HUES6 (cell line): ENCODE results near the gene IL17A.

Experiments used
- H3K27ac ChIP-seq: 2 replicates; pipeline ENCODE4 v1.7.0; 2013; ENCODE audit warnings: low read depth, mild to moderate bottlenecking, low read length, inconsistent platforms
- H3K27me3 ChIP-seq: 2 replicates; pipeline ENCODE4 v1.6.1; 2013; ENCODE audit warnings: low read length; ENCODE audit not compliant: control insufficient read depth, insufficient read depth
- H3K36me3 ChIP-seq: 2 replicates; pipeline ENCODE4 v1.6.1; 2013; ENCODE audit warnings: low read length; ENCODE audit not compliant: control insufficient read depth, insufficient read depth
- H3K4me1 ChIP-seq: 2 replicates; pipeline ENCODE4 v1.6.1; 2013; ENCODE audit warnings: low read length; ENCODE audit not compliant: control insufficient read depth, insufficient read depth
- H3K4me3 ChIP-seq: 2 replicates; pipeline ENCODE4 v1.5.1; 2013; ENCODE audit warnings: low read depth, low read length
- H3K9ac ChIP-seq: one replicate; pipeline ENCODE4 v1.6.1; 2013; ENCODE audit warnings: mild to moderate bottlenecking, low read length
- H3K9me3 ChIP-seq: 2 replicates; pipeline ENCODE4 v1.6.1; 2013; ENCODE audit warnings: low read depth, low read length; ENCODE audit not compliant: control insufficient read depth, insufficient read depth

The IL17A gene

GRCh38 chr6:52186075-52186474 is at the start of gene IL17A:
IL17A (plus strand) TSS chr6:52186375; CDS start chr6:52186432, 57 bp downstream.
- Histone ChIP-seq H3K9ac (no peak within 1 kb of the TSS), H3K4me1 (peaks cover 15% of the 10 kb centered on the region), H3K36me3 (no peaks in the 10 kb centered on the region), H3K9me3 (no peaks in the 10 kb centered on the region), H3K4me3 (no peak within 1 kb of the TSS), H3K27ac (no peak within 1 kb of the TSS), H3K27me3 (no peaks in the 10 kb centered on the region)

DNA sequence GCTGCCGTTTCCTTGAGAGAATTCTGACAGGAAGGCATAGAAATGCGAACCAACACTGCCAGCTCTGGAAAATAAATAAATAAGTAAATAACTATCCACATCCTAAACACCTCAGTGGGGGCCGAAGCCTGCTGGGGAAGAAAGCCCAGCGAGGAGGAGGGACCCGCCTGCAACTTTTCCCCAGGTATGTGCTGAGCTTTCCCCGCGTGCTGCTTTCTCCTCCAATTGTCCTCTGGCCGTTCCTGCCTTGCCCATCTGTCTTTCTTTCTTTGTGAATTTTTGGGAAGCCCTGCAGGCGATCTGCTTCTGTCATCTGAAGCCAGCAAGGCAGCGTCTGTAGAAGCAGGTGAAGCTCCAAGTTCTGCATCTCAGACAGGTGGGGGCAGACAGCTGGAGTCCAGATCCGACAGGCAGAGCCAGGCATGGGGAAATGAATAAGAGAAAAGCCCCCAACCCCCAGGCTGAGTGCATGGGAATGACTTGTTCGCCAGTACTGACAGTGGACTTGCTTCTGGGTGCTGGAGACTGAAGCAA is 49.2 kb upstream of the IL17A start:
- no peaks in the 10 kb centered on the region for H3K36me3 ChIP-seq
- no peaks in the 10 kb centered on the region for H3K27me3 ChIP-seq
- H3K9ac ChIP-seq, result no peak overlapping the region
- no peak overlapping the region for H3K27ac ChIP-seq
- peaks cover 18% of the 10 kb centered on the region for H3K4me1 ChIP-seq
- no peak overlapping the region for H3K4me3 ChIP-seq
- no peaks in the 10 kb centered on the region for H3K9me3 ChIP-seq

- H3K36me3 ChIP-seq, result no peaks in the 10 kb centered on the region
- H3K27ac ChIP-seq, result no peak overlapping the region
- no peaks in the 10 kb centered on the region for H3K9me3 ChIP-seq
- peaks cover 18% of the 10 kb centered on the region for H3K4me1 ChIP-seq
- H3K4me3 ChIP-seq, result no peak overlapping the region
- H3K9ac ChIP-seq, result no peak overlapping the region
- H3K27me3 ChIP-seq, result no peaks in the 10 kb centered on the region
Measured at GRCh38 chr6:52138284-52138683, 47.9 kb upstream of the IL17A start.

- peaks cover 3% of the 10 kb centered on the region; the same call in 1 of the 2 replicates for H3K27me3 ChIP-seq
- H3K9me3 ChIP-seq, result no peaks in the 10 kb centered on the region
- H3K36me3 ChIP-seq, result no peaks in the 10 kb centered on the region
- H3K4me3 ChIP-seq, result no peak overlapping the region
- peaks cover 12% of the 10 kb centered on the region for H3K4me1 ChIP-seq
- H3K9ac ChIP-seq, result no peak overlapping the region
- H3K27ac ChIP-seq, result no peak overlapping the region
Measured at GRCh38 chr6:52139985-52140680, 46.0 kb upstream of the IL17A start.

DNA sequence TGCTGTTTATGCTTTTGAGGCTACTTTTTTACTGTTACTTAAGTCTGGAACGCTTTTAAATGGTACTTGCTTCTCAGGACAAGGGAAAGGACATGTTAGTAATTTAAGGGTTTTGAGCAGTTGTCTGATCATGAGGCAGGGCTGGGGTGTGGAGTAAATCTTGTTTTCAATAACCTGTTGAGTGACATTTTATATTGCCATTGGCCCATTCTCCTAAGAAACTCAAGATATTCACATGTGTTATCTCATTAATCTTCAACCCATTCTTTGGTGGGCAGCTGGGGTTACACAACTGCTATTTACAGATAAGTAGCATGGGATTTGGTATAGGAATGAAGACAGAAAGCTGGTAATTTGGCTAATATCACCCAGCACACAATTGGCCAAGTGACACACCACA is 44.6 kb upstream of the IL17A start:
- peaks cover 5% of the 10 kb centered on the region; the same call in 1 of the 2 replicates for H3K27me3 ChIP-seq
- H3K4me3 ChIP-seq, result no peak overlapping the region
- H3K9ac ChIP-seq, result no peak overlapping the region
- H3K36me3 ChIP-seq, result no peaks in the 10 kb centered on the region
- H3K4me1 ChIP-seq, result peaks cover 8% of the 10 kb centered on the region
- no peaks in the 10 kb centered on the region for H3K9me3 ChIP-seq
- H3K27ac ChIP-seq, result no peak overlapping the region

DNA sequence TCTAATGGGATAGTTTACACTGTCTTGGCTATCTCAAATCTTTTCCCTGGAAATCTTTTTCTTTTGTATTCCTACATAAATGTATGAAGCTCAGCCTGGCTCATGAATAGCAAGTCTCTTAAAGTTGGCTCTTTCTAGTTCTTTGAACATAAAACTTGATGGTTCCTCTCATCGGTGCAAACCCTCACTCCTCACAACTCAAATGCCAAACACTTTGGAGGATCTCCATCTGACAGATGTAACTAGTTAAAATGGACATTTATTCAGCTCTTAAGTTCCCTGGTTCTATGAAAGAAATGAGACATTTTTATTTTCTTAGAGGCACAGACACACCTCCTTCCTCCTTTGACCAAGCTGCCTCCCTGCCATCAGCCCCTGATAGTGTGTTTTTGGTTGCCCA is 43.6 kb upstream of the IL17A start:
- no peaks in the 10 kb centered on the region for H3K36me3 ChIP-seq
- H3K9ac ChIP-seq, result no peak overlapping the region
- H3K4me3 ChIP-seq, result no peak overlapping the region
- H3K4me1 ChIP-seq, result no peaks in the 10 kb centered on the region
- no peak overlapping the region for H3K27ac ChIP-seq
- no peaks in the 10 kb centered on the region for H3K9me3 ChIP-seq
- H3K27me3 ChIP-seq, result peaks cover 5% of the 10 kb centered on the region; the same call in 1 of the 2 replicates

DNA sequence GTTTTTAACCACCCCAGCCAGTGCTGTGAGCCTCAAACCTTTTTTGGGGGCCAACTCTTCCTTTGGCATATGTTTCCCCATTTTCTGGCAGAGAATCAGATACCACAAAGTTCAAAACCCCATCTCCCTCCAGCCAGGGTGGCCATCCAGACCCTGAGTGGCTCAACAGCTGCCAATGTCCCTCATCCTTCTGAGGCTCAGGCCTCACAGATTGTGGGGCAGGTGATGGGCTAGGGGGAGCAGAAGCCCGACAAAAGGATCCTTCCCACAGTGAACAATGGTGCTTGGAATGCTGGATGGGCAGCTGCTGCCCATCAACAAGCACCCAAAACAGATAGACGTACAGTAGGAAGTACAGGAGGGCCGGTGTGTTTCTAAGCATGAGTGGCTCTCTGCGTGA is 42.6 kb upstream of the IL17A start:
- H3K36me3 ChIP-seq, result no peaks in the 10 kb centered on the region
- no peaks in the 10 kb centered on the region for H3K9me3 ChIP-seq
- H3K4me1 ChIP-seq, result no peaks in the 10 kb centered on the region
- H3K27me3 ChIP-seq, result peaks cover 5% of the 10 kb centered on the region; the same call in 1 of the 2 replicates
- H3K27ac ChIP-seq, result no peak overlapping the region
- H3K4me3 ChIP-seq, result no peak overlapping the region
- no peak overlapping the region for H3K9ac ChIP-seq

DNA sequence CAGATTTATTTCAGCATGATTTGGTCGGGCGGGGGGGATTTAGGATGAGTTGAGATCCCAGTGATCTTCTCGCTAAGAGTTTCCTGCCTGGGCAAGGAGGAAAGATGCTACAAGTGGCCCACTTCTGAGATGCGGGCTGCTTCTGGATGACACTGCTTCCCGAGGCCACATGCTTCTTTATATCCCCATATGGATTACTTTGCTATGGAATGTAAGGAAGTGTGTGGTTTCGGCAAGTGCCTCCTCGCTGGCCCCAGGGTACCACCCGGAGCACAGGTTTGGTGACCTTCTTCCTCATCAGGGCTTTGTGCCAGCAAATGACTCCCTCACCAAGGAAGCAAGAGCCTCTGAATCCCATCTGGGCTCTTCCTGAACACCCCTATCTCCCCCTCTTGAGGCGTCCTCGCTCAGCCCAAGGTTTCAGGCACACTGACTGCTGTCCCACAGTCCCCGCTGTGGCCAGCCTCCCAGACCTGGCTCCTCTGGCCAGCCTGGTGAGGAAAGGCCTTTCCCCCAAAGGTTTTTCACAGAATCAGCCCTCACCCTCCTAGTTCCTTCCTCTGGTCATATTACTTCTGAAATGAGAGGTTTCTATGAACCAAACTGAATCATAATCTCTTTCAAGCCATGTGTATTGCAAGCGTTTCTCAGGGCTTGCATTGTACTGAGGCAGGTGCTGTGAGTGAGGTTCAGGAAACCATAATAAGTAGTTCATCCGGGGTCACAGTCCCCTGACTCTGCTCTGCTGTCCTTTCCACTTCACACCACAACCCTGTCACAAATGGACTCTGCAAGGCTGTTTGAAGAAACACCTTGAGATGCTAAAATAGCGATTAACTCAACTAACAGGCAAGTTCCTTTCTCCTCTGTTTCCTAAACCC is 41.7 kb upstream of the IL17A start:
- no peak overlapping the region for H3K27ac ChIP-seq
- peaks cover 5% of the 10 kb centered on the region; the same call in 1 of the 2 replicates for H3K27me3 ChIP-seq
- no peaks in the 10 kb centered on the region for H3K9me3 ChIP-seq
- no peak overlapping the region for H3K4me3 ChIP-seq
- no peak overlapping the region for H3K9ac ChIP-seq
- no peaks in the 10 kb centered on the region for H3K36me3 ChIP-seq
- no peaks in the 10 kb centered on the region for H3K4me1 ChIP-seq

DNA sequence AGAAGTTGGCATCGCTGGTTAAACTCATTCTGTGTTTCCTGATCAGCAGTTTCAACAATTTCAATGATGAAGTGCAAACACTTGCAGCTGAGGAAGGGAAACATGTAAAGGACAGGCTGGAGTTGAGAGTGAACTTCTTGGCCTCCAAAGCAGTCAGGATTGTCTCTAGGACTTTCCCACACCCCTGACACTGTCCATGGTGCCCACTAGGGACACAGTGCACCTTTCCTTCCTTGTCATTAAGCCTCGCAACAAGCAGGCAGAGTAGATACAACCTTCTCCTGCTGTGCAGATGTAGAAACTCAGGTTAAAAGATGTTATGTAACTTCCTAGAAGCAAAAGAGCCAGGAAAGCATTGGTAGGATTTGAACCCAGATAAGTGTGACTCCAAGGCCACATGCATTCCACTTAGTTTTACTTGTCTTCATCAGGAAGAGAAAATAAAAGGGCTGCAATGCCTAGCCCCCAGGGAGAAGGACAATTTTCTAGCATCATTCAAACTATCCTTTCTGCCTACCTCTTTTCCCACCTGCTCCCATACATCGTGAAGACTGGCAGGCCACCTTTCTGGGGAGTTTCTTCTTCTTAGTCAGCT is 39.2 kb upstream of the IL17A start:
- Histone ChIP-seq H3K27me3 (peaks cover 5% of the 10 kb centered on the region; the same call in 1 of the 2 replicates), H3K36me3 (no peaks in the 10 kb centered on the region), H3K9ac (no peak overlapping the region), H3K4me3 (no peak overlapping the region), H3K9me3 (no peaks in the 10 kb centered on the region), H3K4me1 (no peaks in the 10 kb centered on the region), H3K27ac (no peak overlapping the region)

GRCh38 chr6:52149076-52149475 is 37.1 kb upstream of the IL17A start:
- no peaks in the 10 kb centered on the region for H3K36me3 ChIP-seq
- H3K9me3 ChIP-seq, result no peaks in the 10 kb centered on the region
- H3K27me3 ChIP-seq, result peaks cover 5% of the 10 kb centered on the region; the same call in 1 of the 2 replicates
- H3K4me1 ChIP-seq, result peaks cover 7% of the 10 kb centered on the region
- no peak overlapping the region for H3K27ac ChIP-seq
- H3K4me3 ChIP-seq, result no peak overlapping the region
- H3K9ac ChIP-seq, result no peak overlapping the region
